Measurements from ENCODE around the gene TNS3. TPM values are rescaled to one million over a fixed set of nuclear protein-coding genes. Genes with fewer than 3 reads are reported as not detected.

Gene TNS3
- total and polyA plus RNA-seq, 5 donors from 2014 or later, result 1.4 TPM; not detected in 4

GRCh38 chr7:47314728-47315607 lies 266.9 kb downstream of the TNS3 start:
- Histone ChIP-seq H3K4me1 (ENCODE audit: control insufficient read depth, insufficient read depth, low read length, poor library complexity, severe bottlenecking) (no peaks in the 10 kb centered on the region), H3K4me3 (ENCODE audit: low read depth, low read length) (no peak overlapping the region), H3K9me3 (ENCODE audit: control insufficient read depth in 2 of 2, low read length in 2 of 2) (peaks cover 0 to 2% of the 10 kb centered on the region in 2 experiments), H3K36me3 (ENCODE audit: control insufficient read depth, insufficient read depth, low read length) (no peaks in the 10 kb centered on the region), H3K27me3 (ENCODE audit: control insufficient read depth, insufficient read depth, low read length) (no peaks in the 10 kb centered on the region), H3K27ac (ENCODE audit: insufficient read depth, low read length, poor library complexity, severe bottlenecking) (no peak overlapping the region)
- no peaks in the 10 kb centered on the region for H3K4me1 Mint-ChIP-seq
- ATAC-seq (ENCODE audit: low read depth in 2 of 2) (no peak), DNase-seq (no peak)
- no peak overlapping the region for H3K4me3 Mint-ChIP-seq
- H3K9me3 Mint-ChIP-seq, result peaks cover 0 to 2% (median 1%) of the 10 kb centered on the region in 7 donors
- H3K27me3 Mint-ChIP-seq, result peaks cover 6% of the 10 kb centered on the region
- no peaks in the 10 kb centered on the region for H3K36me3 Mint-ChIP-seq
- peak overlapping the region in 1 of 3 donors; percentile 8 for H3K27ac Mint-ChIP-seq

GRCh38 chr7:47314248-47314647 lies 267.7 kb downstream of the TNS3 start:
- H3K27me3 Mint-ChIP-seq, result peaks cover 11% of the 10 kb centered on the region
- no peak overlapping the region for H3K27ac Mint-ChIP-seq
- Histone ChIP-seq H3K9me3 (ENCODE audit: control insufficient read depth in 2 of 2, low read length in 2 of 2) (peaks cover 0 to 2% of the 10 kb centered on the region in 2 experiments), H3K27ac (ENCODE audit: insufficient read depth, low read length, poor library complexity, severe bottlenecking) (no peak overlapping the region), H3K4me3 (ENCODE audit: low read depth, low read length) (no peak overlapping the region), H3K36me3 (ENCODE audit: control insufficient read depth, insufficient read depth, low read length) (no peaks in the 10 kb centered on the region), H3K27me3 (ENCODE audit: control insufficient read depth, insufficient read depth, low read length) (no peaks in the 10 kb centered on the region), H3K4me1 (ENCODE audit: control insufficient read depth, insufficient read depth, low read length, poor library complexity, severe bottlenecking) (no peaks in the 10 kb centered on the region)
- DNase-seq, result no peak
- no peak for ATAC-seq (ENCODE audit: low read depth in 2 of 2)
- H3K4me1 Mint-ChIP-seq, result no peaks in the 10 kb centered on the region
- H3K4me3 Mint-ChIP-seq, result peak overlapping the region in 1 of 4 donors; percentile 38
- no peaks in the 10 kb centered on the region for H3K36me3 Mint-ChIP-seq
- peaks cover 0 to 4% (median 2%) of the 10 kb centered on the region in 7 donors for H3K9me3 Mint-ChIP-seq

- H3K27me3 ChIP-seq (ENCODE audit: control insufficient read depth, insufficient read depth, low read length), result no peaks in the 10 kb centered on the region
- no peaks in the 10 kb centered on the region for H3K36me3 Mint-ChIP-seq
- H3K4me3 Mint-ChIP-seq, result no peak overlapping the region
- H3K27me3 Mint-ChIP-seq, result peaks cover 11% of the 10 kb centered on the region
- no peak overlapping the region for H3K27ac Mint-ChIP-seq
- no peak overlapping the region for H3K27ac ChIP-seq (ENCODE audit: insufficient read depth, low read length, poor library complexity, severe bottlenecking)
- no peaks in the 10 kb centered on the region for H3K4me1 Mint-ChIP-seq
- ATAC-seq (ENCODE audit: low read depth in 2 of 2) (no peak), DNase-seq (no peak)
- no peaks in the 10 kb centered on the region for H3K36me3 ChIP-seq (ENCODE audit: control insufficient read depth, insufficient read depth, low read length)
- peaks cover 0 to 2% of the 10 kb centered on the region in 2 experiments for H3K9me3 ChIP-seq (ENCODE audit: control insufficient read depth in 2 of 2, low read length in 2 of 2)
- no peaks in the 10 kb centered on the region for H3K4me1 ChIP-seq (ENCODE audit: control insufficient read depth, insufficient read depth, low read length, poor library complexity, severe bottlenecking)
- H3K4me3 ChIP-seq (ENCODE audit: low read depth, low read length), result no peak overlapping the region
- H3K9me3 Mint-ChIP-seq, result peaks cover 0 to 7% (median 3%) of the 10 kb centered on the region in 7 donors
These were observed 268.3 kb downstream of the TNS3 start for GRCh38 chr7:47313564-47313963.

GRCh38 chr7:47311891-47312290 lies 270.0 kb downstream of the TNS3 start:
- Mint-ChIP-seq H3K9me3 (peaks cover 0 to 9% (median 3%) of the 10 kb centered on the region in 7 donors), H3K4me1 (no peaks in the 10 kb centered on the region), H3K4me3 (no peak overlapping the region), H3K27ac (no peak overlapping the region), H3K36me3 (no peaks in the 10 kb centered on the region), H3K27me3 (peaks cover 6% of the 10 kb centered on the region)
- Histone ChIP-seq H3K27me3 (ENCODE audit: control insufficient read depth, insufficient read depth, low read length) (no peaks in the 10 kb centered on the region), H3K4me1 (ENCODE audit: control insufficient read depth, insufficient read depth, low read length, poor library complexity, severe bottlenecking) (no peaks in the 10 kb centered on the region), H3K9me3 (ENCODE audit: control insufficient read depth in 2 of 2, low read length in 2 of 2) (peaks cover 0 to 2% of the 10 kb centered on the region in 2 experiments), H3K27ac (ENCODE audit: insufficient read depth, low read length, poor library complexity, severe bottlenecking) (no peak overlapping the region), H3K4me3 (ENCODE audit: low read depth, low read length) (no peak overlapping the region), H3K36me3 (ENCODE audit: control insufficient read depth, insufficient read depth, low read length) (no peaks in the 10 kb centered on the region)
- ATAC-seq (ENCODE audit: low read depth in 2 of 2), result no peak
- DNase-seq, result no peak

GRCh38 chr7:47310020-47310419 lies 271.9 kb downstream of the TNS3 start:
- H3K36me3 ChIP-seq (ENCODE audit: control insufficient read depth, insufficient read depth, low read length), result no peaks in the 10 kb centered on the region
- H3K4me3 Mint-ChIP-seq, result no peak overlapping the region
- H3K9me3 ChIP-seq (ENCODE audit: control insufficient read depth in 2 of 2, low read length in 2 of 2), result peaks cover 0 to 2% of the 10 kb centered on the region in 2 experiments
- no peak overlapping the region for H3K4me3 ChIP-seq (ENCODE audit: low read depth, low read length)
- no peaks in the 10 kb centered on the region for H3K27me3 ChIP-seq (ENCODE audit: control insufficient read depth, insufficient read depth, low read length)
- ATAC-seq (ENCODE audit: low read depth in 2 of 2), result no peak
- no peaks in the 10 kb centered on the region for H3K36me3 Mint-ChIP-seq
- H3K4me1 Mint-ChIP-seq, result no peaks in the 10 kb centered on the region
- no peak for DNase-seq
- H3K4me1 ChIP-seq (ENCODE audit: control insufficient read depth, insufficient read depth, low read length, poor library complexity, severe bottlenecking), result no peaks in the 10 kb centered on the region
- no peak overlapping the region for H3K27ac Mint-ChIP-seq
- H3K9me3 Mint-ChIP-seq, result peaks cover 0 to 9% (median 3%) of the 10 kb centered on the region in 7 donors
- peaks cover 6% of the 10 kb centered on the region for H3K27me3 Mint-ChIP-seq
- H3K27ac ChIP-seq (ENCODE audit: insufficient read depth, low read length, poor library complexity, severe bottlenecking), result no peak overlapping the region

GRCh38 chr7:47308808-47309207 lies 273.1 kb downstream of the TNS3 start:
- Histone ChIP-seq H3K27me3 (ENCODE audit: control insufficient read depth, insufficient read depth, low read length) (no peaks in the 10 kb centered on the region), H3K27ac (ENCODE audit: insufficient read depth, low read length, poor library complexity, severe bottlenecking) (no peak overlapping the region), H3K9me3 (ENCODE audit: control insufficient read depth in 2 of 2, low read length in 2 of 2) (peaks cover 0 to 2% of the 10 kb centered on the region in 2 experiments), H3K36me3 (ENCODE audit: control insufficient read depth, insufficient read depth, low read length) (no peaks in the 10 kb centered on the region), H3K4me3 (ENCODE audit: low read depth, low read length) (no peak overlapping the region), H3K4me1 (ENCODE audit: control insufficient read depth, insufficient read depth, low read length, poor library complexity, severe bottlenecking) (no peaks in the 10 kb centered on the region)
- H3K9me3 Mint-ChIP-seq, result peaks cover 0 to 9% (median 3%) of the 10 kb centered on the region in 7 donors
- H3K4me1 Mint-ChIP-seq, result no peaks in the 10 kb centered on the region
- no peak overlapping the region for H3K27ac Mint-ChIP-seq
- DNase-seq (no peak), ATAC-seq (ENCODE audit: low read depth in 2 of 2) (no peak)
- no peaks in the 10 kb centered on the region for H3K36me3 Mint-ChIP-seq
- no peak overlapping the region for H3K4me3 Mint-ChIP-seq
- H3K27me3 Mint-ChIP-seq, result peaks cover 6% of the 10 kb centered on the region

GRCh38 chr7:47307311-47307710 lies 274.6 kb downstream of the TNS3 start:
- H3K4me3 Mint-ChIP-seq, result no peak overlapping the region
- no peaks in the 10 kb centered on the region for H3K4me1 Mint-ChIP-seq
- H3K36me3 Mint-ChIP-seq, result no peaks in the 10 kb centered on the region
- peaks cover 0 to 9% (median 2%) of the 10 kb centered on the region in 7 donors for H3K9me3 Mint-ChIP-seq
- Histone ChIP-seq H3K4me1 (ENCODE audit: control insufficient read depth, insufficient read depth, low read length, poor library complexity, severe bottlenecking) (no peaks in the 10 kb centered on the region), H3K4me3 (ENCODE audit: low read depth, low read length) (no peak overlapping the region), H3K9me3 (ENCODE audit: control insufficient read depth in 2 of 2, low read length in 2 of 2) (peaks cover 0 to 2% of the 10 kb centered on the region in 2 experiments), H3K36me3 (ENCODE audit: control insufficient read depth, insufficient read depth, low read length) (no peaks in the 10 kb centered on the region), H3K27me3 (ENCODE audit: control insufficient read depth, insufficient read depth, low read length) (no peaks in the 10 kb centered on the region), H3K27ac (ENCODE audit: insufficient read depth, low read length, poor library complexity, severe bottlenecking) (no peak overlapping the region)
- peak overlapping the region in 1 of 3 donors; percentile 26 for H3K27ac Mint-ChIP-seq
- ATAC-seq (ENCODE audit: low read depth in 2 of 2) (no peak), DNase-seq (no peak)
- H3K27me3 Mint-ChIP-seq, result peaks cover 6% of the 10 kb centered on the region

Data from CD4-positive, CD25-positive, alpha-beta regulatory T cell (primary cell).